A204.1 (cell line): ENCODE measurements around the gene DBNL.
"Not testable (repeated sequence)": the region's sequence is repeated elsewhere in the genome, so short reads cannot be mapped to it uniquely, and the experiment has no call there.

Experiments used
- FAIRE-seq: peaks from 2 replicates; lab custom pipeline; 2012; peaks lifted over from hg19 to GRCh38; lab: Jason Lieb, UNC

DBNL gene

DNA sequence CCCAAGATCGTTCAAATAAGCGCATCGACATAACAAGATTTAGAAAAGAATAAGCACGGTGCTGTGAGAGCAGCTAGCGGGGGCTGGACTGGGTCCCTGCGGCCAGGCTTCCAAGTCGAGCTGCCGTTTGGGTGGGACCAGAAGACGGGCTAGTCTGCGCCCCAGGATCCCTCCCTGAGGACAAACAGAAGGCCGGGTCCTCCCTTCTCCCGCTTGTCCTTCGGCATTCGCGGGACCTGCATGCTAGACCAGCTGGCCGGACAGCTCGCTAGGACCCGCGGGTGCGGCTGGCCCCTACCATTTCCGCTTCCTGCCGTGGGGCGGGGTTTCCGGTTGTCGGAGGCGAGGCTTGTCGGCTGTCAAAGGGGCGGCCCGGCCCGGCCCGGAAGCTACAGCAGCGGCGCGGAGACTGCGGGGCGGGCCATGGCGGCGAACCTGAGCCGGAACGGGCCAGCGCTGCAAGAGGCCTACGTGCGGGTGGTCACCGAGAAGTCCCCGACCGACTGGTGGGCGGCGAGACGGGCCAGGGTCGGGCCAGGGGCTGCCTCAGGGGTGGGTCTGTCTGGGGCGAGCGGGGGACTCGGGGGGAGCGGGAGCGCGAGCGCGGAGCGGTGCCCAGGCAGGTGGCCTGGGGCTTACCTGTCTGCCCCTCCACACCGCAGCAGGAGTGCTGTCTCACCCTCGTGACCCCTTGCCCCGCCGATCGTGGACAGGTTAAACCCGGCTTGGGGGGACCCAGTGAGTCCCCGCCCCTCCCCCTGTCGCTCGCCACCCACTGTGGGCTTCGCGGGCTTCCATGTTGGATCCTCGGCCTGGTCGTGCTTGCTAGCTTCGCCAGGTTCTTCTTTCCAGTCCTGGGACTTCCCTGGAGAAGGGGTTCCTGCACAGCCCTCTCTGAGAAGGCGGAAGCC lies at the start of gene DBNL:
Gene DBNL, plus strand, starts transcription at position 388 of the 911 bp plus-strand sequence. Its CDS starts 36 bp downstream, at position 424.
- FAIRE-seq: no peak

DNA sequence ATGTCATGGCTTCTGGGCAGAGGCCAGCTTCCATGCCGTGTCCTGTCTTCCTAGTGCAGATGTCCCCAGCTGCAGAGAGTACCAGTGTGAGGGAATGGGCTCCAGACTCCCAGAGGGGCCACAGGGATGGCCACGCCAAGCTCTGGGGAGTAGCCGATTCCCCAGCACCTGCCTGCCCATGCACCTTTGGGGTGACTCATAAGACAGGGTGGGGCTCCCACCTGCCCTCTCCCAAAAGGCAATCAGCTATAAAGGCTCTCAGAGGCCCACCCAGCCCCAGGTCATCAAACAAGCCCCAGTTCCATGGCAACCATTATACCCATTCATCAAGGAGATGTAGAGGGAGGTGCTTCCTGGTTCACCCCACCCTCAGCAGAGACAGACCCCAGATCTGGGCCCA lies 47.0 kb upstream of the DBNL start, which contains the start of gene SPDYE1:
Gene SPDYE1, plus strand, starts transcription at position 366 of the 400 bp plus-strand sequence. CDS start 2,053 bp downstream, outside the sequence.
- not testable (repeated sequence) for FAIRE-seq

GRCh38 chr7:44012081-44012480 lies 32.4 kb upstream of the DBNL start:
- FAIRE-seq: not testable (repeated sequence)

GRCh38 chr7:44015090-44015489 lies 29.4 kb upstream of the DBNL start:
- not testable (repeated sequence) for FAIRE-seq

GRCh38 chr7:44018857-44019807 lies 25.4 kb upstream of the DBNL start:
- FAIRE-seq: not testable (repeated sequence)

- not testable (repeated sequence) for FAIRE-seq
Observed at GRCh38 chr7:44019825-44020224, 24.7 kb upstream of the DBNL start.

GRCh38 chr7:44022069-44022468 lies 22.4 kb upstream of the DBNL start:
- not testable (repeated sequence) for FAIRE-seq

DNA sequence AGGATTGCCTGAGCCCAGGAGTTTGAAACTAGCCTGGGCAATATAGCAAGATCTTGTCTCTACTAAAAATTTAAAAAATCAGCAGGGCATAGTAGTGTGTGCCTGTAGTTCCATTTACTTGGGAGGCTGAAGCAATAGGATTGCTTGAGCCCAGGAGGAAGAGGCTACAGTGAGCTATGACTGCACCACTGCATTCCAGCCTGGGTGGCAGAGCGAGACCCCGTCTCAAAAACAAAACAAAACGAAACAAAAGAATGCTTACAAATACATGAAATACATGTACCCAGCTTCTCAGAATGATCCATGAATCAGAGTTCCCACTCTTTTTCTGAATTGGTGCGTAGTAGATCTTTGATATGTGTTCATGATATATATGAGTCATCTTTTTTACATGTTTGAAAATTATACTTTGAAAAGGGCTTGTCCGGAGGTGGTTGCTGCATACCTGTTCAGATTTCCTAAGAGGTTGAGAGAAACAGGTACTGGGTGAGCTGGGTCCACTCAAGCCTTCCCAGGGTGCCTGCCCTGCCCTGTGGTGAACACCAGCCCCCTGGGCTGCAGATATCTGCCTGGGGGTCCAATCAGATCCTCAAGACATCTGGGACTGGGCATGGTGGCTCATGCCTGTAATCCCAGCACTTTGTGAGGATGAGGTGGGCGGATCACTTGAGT lies 21.6 kb upstream of the DBNL start:
- FAIRE-seq: not testable (repeated sequence)

DNA sequence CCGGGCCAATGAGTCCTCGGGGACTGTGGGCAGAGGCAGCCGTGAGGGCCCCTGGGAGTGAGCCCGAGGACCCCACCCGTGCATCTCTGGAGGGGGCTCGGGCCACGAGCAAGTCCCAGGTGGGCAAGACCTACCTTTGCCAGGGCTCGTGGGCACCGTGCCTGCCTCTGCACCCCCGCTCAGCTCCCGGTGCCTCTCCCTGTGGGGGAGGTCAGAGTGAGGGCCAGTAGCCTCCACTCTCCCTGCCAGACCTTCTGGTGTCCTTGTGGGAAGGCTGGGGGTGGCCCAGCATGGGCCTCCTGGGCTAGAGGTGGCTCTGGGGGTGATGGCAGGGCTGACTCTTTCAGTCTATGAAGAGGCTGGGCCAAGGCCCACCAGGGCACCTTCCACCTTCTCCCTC lies 15.1 kb upstream of the DBNL start:
- FAIRE-seq: not testable (repeated sequence)

- FAIRE-seq: not testable (repeated sequence)
Observed at GRCh38 chr7:44030029-44030428, 14.5 kb upstream of the DBNL start.

DNA sequence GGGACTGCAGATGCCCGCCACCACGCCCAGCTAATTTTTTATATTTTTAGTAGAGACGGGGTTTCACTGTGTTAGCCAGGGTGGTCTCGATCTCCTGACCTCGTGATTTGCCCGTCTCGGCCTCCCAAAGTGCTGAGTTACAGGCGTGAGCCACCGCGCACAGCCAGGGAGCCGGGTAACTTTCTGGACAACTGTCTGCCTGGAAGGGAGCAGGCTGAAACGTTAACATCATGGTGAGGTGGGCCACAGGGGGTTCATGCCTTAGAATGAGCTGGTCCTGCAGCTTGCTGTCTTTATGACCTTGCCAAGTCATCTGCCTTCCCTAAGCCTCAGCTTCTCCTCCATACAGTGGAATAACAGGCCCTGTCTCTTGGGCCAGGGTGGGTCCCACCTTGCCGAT lies 13.2 kb upstream of the DBNL start:
- not testable (repeated sequence) for FAIRE-seq

DNA sequence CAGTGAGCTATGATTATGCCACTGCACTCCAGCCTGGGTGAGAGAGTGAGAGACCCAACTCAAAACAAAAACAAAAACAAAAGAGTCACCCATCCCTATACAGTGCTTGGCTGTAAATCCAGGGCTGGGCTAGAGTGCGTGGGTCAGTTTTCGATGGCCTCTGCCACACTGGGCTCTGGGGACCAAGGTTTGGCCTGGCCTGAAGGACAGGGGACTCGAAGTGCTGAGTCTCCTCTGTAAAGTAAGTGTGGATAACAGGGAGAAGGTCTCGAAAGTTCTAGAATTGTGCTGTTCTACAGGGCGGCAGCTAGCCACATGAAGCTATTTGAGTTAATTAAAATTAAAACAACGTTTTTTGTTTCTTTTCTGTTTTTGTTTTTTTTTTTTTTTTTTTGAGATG lies 12.5 kb upstream of the DBNL start:
- FAIRE-seq: not testable (repeated sequence)

GRCh38 chr7:44033971-44034844 lies 10.3 kb upstream of the DBNL start:
- FAIRE-seq: not testable (repeated sequence)

DNA sequence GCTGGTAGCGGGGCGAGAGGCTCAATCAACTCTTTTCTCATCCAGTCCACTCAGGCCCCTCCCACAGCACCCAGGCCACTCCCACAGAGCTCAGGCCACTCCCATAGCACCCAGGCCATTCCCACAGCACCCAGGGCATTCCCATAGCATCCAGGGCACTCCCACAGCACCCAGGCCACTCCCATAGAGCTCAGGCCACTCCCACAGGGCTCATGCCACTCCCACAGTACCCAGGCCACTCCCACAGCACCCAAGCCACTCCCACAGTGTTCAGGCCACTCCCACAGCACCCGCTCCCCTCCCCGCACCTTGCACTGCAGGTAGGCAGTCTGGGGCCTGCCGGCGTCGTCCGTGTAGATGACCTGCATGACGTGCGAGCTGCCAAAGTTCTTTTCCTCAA lies 8.1 kb upstream of the DBNL start:
- not testable (repeated sequence) for FAIRE-seq

DNA sequence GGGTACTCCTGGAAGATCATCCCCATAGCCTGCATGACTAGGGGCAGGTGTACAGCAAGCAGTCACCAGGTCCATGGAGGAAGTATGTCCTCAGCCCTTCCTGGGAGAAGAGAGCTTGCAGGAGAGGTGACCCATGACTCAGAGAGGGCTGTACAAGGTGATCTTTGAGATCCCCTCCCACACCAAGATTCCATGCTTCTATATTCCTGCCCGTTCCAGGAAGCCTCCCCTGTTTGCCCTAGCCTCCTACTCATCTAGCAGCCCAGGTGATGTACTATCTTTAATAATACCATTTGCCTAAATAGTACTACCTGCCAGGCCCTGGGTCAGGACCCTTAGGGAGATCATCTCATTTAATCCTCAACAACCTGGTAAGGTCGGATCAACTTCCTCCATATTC lies 6.6 kb upstream of the DBNL start:
- FAIRE-seq: not testable (repeated sequence)

GRCh38 chr7:44038553-44038952 lies 5.9 kb upstream of the DBNL start:
- FAIRE-seq: not testable (repeated sequence)

GRCh38 chr7:44038961-44039558 lies 5.4 kb upstream of the DBNL start:
- not testable (repeated sequence) for FAIRE-seq

- not testable (repeated sequence) for FAIRE-seq
Observed at GRCh38 chr7:44039800-44040492, 4.6 kb upstream of the DBNL start.

- FAIRE-seq: not testable (repeated sequence)
Observed at GRCh38 chr7:44040493-44040891, 4.0 kb upstream of the DBNL start.

GRCh38 chr7:44042221-44042620 lies 2.3 kb upstream of the DBNL start:
- FAIRE-seq: no peak
